H54 (cell line): ENCODE data around the gene KIFC3.
"Not testable (repeated sequence)": the region's sequence is repeated elsewhere in the genome, so short reads cannot be mapped to it uniquely, and the experiment has no call there.

Experiments
- DNase-seq: peaks from one replicate; pipeline ENCODE4 v3.0.0; 2011; ENCODE audit warnings: low spot score, mixed read lengths; ENCODE audit not compliant: insufficient read length
- FAIRE-seq: peaks from 3 replicates; lab custom pipeline; 2011; peaks lifted over from hg19 to GRCh38; lab: Jason Lieb, UNC
- POLR2A ChIP-seq: IDR thresholded peaks from 2 replicates; pipeline ENCODE4 v1.6.1; 2011; ENCODE audit warnings: low read depth, mild to moderate bottlenecking, low read length

KIFC3 gene

DNA sequence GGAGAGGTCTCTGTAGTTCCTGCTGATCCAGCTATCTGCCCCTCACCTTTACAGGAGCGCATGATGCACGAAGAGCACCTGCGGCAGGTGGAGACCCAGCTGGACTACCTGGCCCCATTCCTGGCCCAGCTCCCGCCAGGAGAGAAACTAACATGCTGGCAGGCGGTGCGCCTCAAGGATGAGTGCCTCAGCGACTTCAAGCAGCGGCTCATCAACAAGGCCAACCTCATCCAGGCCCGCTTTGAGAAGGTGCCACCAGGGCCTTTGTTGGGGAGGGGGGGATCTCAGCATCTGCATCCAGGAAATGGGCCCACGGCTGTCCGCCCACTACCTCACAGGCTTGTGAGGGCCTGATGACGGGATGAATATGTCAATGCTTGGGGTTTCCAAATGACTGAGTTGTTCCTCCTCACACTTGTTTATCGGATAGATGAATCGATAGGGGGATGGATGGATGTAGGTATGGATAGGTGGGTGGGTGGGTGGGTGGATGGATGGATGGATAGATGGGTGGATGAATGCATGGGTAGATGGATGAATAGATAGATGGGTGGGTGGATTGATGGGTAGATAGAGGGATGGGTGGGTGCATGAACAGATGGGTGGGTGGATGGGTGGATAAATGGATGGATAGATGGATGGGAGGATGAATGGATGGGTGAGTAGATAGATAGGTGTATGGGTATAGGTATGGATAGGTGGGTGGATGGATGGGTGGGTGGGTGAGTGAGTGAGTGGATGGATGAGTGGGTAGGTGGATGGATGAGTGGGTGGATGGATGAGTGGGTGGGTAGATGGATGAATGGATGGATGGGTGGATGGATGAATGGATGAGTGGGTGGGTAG is 73.7 kb downstream of the KIFC3 start:
- FAIRE-seq (no peak), DNase-seq (no peak)
- TF ChIP-seq POLR2A = no peak

DNA sequence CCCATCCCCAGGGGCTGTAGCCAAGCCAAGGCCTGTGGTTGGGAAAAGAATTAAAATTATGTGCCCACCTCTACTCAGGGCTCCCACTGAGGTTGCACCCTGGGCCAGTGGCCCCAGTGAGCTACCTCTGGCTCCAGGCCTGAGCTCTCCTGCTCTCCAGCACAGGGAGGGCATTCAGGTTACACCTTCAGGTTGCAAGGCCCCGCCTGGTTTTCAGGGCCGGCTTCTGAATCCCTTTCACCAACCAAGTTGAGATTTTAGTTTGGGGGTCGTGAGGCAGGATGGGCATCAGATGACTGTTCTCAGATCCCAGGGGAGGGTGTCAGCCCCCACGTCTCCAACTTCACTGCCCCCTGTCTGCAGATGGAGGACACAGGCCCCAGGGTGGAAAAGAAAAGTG is 74.7 kb downstream of the KIFC3 start:
- FAIRE-seq = no peak
- TF ChIP-seq POLR2A = no peak
- no peak for DNase-seq

DNA sequence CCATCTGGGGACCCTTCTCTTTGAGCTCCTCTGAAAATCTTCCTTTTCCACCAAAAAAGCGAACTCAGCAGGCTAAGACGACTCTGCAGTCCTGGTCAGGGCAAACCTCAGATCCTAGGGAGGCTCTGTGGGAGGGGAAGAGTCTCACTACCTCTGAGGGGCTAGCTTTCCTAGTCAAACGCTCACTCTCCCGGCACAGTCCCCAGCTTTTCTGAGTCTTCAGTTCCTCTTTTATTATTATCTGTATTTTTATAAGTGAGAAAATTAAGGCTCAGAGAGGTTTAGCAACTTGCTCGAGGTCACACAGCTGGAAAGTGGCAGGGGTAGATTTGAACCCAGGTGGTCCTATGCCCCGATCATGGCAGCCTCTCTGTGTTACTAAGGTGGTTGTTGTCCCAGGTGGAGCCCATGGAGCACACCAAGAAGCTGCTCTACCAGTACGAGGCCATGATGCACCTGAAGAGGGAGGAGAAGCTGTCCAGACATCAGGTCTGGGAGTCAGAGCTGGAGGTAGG is 75.8 kb downstream of the KIFC3 start:
- FAIRE-seq = no peak
- TF ChIP-seq POLR2A = no peak

DNA sequence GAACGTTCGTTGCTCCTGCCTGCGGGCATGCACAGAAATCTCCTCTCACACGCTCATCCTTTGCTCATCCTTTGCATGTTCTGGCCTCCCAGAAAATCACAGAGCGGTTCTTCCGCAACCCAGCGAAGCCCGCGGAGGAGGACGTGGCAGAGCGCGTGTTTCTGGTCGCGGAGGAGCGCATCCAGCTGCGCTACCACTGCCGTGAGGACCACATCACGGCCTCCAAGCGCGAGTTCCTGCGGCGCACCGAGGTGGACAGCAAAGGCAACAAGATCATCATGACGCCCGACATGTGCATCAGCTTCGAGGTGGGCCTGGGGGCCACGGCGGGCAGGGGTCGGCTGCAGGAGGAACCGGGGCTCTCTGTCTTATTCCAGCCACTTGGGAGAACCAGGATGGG is 76.3 kb downstream of the KIFC3 start:
- no peak for TF ChIP-seq POLR2A
- no peak for DNase-seq
- no peak for FAIRE-seq

More for the DNA sequence above, 75.8 kb downstream of the KIFC3 start:
- no peak for DNase-seq

DNA sequence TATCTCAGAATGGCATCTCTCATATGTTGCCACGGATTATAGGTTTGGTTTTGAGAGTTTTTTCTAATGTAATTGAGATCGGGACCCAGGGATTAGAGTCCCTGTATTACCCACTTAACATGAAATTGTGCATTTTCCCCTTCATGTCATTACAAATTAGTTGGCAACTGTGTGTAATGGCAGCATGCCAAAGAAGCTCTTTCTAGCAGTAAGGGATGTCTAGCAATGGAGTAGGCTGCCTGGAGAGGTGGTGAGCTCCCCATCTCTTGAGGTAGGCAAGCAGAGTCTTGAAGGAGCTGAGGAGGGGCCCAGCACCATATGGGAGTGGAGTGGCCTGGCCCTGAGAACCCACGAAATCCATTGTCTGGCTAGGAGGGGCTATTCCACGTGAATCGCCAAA is 76.7 kb downstream of the KIFC3 start:
- no peak for FAIRE-seq
- DNase-seq = no peak
- no peak for TF ChIP-seq POLR2A

DNA sequence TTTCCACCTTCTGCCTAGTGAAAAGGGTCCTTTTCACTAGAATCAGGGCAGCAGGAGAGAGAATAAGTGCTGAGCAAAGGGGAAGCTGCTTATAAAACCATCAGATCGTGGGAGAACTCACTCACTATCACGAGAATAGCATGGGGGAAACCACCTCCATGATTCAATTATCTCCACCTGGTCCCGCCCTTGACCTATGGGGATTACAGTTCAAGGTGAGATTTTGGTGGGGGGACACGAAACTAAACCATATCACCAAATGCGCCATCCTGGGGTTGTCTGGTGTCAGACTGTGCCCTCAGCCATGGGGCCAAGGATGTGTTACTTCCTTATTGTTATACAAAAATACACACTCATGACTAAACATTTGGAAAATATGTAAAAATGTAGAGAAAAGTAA is 77.1 kb downstream of the KIFC3 start:
- no peak for TF ChIP-seq POLR2A
- FAIRE-seq (no peak), DNase-seq (no peak)

DNA sequence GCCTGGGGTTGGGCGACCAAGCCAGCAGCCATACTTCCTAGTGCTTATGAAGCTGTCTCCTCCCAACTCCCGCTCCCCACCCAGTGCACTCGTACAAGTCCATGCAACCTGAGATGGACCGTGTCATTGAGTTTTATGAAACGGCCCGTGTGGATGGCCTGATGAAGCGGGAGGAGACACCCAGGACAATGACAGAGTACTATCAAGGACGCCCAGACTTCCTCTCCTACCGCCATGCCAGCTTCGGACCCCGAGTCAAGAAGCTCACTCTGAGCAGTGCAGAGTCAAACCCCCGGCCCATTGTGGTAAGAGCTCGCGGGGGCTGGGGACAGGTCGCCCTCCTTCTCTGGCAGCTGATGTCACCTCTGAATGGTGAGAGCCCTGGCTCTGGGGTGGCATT is 77.8 kb downstream of the KIFC3 start:
- DNase-seq (no peak), FAIRE-seq (no peak)
- no peak for TF ChIP-seq POLR2A

DNA sequence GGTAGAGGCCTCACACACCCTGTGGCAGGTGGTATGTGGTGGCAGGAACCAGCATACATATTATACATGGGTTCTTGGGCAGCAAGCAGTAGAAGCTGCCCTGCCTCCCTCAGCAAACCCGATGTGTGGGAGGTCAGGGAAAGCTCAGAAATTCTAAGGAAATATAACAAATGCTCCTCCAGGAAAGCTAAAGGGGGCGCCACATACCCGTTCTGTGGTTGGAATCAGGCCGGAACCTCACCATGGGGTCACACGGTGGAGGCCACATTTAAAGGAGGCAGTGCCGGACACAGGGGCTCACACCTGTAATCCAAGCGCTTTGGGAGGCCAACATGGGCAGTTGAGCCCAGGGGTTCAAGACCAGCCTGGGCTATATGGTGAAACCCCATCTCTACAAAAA is 79.1 kb downstream of the KIFC3 start:
- no peak for DNase-seq
- FAIRE-seq = no peak
- no peak for TF ChIP-seq POLR2A

DNA sequence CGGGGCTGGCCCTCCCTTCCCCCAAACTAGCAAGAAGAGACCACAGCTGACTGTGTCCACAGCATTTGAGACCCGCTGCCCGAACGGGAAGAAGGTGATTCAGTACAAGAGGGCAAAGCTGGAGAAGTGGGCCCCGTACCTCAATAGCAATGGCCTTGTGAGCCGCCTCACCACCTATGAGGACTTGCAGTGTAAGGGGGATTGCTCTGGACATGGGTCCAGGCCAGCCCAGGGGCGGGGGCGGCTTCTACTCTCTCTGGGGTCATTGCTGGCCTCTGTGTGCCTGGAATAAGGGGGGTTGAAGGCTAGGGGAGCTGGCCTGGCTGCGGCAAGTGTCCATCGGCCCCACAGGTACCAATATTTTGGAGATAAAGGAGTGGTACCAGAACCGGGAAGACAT is 79.6 kb downstream of the KIFC3 start:
- TF ChIP-seq POLR2A = no peak
- DNase-seq (no peak), FAIRE-seq (no peak)

DNA sequence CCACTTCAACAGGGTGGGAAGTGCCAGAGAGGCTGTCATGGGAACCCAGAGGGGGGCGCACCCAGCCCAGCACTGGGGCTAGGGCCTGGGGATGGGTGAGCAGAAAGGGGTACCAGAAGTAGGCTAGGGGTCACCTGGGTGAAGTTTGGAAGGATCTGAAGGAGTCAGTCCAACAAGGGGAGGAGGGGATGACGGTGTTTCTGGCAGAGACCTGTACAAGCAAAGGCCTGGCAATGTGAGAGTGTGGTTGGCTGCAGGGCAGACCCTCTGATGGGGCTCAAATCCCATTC is 80.1 kb downstream of the KIFC3 start:
- DNase-seq (no peak), FAIRE-seq (no peak)
- TF ChIP-seq POLR2A = no peak

DNA sequence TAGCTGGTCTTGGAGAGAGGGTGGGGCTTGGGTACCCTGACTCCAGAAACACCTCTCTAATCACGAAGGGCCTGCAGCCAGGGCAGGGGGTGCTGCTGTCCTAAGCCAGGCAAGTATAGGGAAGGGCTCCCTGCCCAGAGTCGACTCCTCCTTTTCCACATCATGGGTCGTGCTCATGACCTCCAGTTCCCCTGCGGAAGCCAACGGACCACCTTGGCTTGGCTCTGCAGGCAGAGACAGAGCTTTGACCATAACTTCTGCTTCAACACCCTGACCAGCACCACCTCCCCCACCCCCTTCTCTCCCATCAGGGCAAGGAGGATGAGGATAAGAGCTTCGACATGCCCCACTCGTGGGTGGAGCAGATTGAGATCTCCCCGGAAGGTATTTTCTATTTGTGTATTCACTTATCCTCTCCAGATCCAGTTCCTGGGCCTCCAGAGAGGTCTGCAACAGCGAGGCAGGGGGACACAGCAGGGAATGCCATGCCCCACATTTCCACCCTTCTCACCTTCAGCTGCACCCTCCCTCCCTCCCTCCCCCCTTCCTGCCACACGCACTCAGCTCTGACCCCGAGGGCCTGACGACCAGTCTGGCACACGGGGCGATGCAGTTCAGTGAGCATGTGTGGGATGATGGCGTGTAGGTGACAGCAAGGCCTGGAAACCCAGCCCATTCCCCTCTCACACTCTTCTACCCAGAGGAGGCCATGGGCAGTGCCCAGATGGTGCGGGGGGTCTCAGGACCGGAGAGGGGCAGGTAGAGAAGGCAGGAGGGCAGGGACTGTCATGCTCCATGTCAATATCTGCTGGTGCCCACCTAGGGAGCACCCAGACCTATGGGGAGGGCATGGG is 80.7 kb downstream of the KIFC3 start:
- FAIRE-seq (no peak), DNase-seq (no peak)
- TF ChIP-seq POLR2A = no peak

DNA sequence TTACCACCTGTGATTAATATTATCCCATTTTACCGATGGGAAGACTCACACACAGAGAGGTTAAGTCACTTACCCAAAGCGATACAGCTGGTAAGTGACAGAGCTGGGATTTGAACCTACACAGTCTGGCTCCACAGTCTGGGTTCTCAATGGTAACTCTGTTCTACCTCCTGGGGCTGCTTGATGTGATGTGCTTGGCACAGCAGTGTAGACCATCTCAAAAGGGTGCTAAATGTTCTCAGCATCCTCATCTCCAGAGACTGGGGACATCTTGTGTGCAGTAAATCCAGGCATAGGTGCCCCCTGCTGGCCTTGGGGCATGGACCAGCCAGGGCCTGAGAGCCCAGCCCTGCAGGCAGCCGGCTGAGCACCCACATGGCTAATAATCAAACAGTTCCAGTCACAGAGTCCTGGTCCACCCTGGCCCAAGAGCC is 82.1 kb downstream of the KIFC3 start:
- DNase-seq = peak; percentile 47
- no peak for TF ChIP-seq POLR2A
- FAIRE-seq = peak; percentile 48

DNA sequence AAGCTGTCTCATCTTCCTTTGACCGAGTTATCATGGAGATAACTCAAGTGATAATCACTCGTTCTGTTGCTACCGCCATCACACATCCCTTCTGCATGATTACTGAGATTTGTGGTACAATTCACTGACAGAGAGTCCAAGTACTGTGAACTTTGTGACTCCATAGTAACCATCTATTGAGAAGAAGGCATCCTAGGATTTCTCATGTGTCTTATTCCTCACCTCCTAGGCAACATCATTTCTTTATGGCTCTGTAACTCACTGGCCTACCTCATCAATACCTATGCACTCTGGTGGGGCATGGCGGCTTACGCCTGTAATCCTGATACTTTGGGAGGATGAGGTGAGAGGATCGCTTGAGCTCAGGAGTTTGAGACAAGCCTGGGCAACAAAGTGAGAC is 88.2 kb downstream of the KIFC3 start:
- FAIRE-seq (no peak), DNase-seq (no peak)
- TF ChIP-seq POLR2A = no peak

DNA sequence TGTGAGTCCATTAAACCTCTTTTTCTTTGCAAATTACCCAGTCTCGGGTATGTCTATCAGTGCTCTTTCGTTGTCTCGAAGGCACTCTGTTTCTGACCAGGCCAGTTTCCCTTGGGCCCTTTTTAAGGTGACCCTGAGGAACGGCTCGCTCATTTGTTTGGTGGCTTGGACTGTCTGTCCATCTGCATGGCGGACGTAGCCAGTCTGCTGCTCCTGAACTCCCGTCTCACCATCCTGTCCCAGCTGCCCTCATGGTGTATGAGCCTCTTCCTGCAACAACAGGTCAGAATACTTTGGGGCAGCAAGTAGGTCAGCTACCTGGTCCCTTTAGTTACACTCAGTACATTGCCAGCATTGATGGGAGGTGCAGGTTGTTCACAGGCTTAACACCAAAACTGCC is 88.7 kb downstream of the KIFC3 start:
- FAIRE-seq (no peak), DNase-seq (no peak)
- no peak for TF ChIP-seq POLR2A

DNA sequence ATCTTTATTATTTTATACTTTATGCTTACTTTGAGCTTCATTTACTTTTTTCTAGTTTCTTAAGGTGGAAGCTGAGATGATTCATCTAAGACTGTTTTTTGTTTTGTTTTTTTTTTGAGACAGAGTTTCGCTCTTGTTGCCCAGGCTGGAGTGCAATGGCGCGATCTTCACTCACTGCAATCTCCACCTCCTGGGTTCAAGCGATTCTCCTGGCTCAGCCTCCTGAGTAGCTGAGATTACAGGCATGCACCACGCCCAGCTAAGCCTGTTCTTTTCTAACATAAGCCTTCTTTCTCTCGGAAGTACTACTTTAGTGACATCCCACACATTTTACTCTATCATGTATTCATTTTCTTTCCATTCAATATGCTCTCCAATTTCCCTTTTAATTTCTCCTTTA is 89.7 kb downstream of the KIFC3 start:
- not testable (repeated sequence) for FAIRE-seq, DNase-seq
